Measurements from ENCODE around the gene NHEJ1.

- TF ChIP-seq POLR2AphosphoS5 (IDR thresholded peaks at IDR 0.05) (no peak), CTCF (IDR thresholded peaks at IDR 0.05) (no peak), POLR2A (IDR thresholded peaks at IDR 0.05) (no peak)
Measured at GRCh38 chr2:219034823-219035222, 125.8 kb downstream of the NHEJ1 start.
